Stimulated activated CD8-positive, alpha-beta memory T cell treated with anti-CD3 and anti-CD28 coated beads, Interleukin-12 subunit alpha, Interleukin-12 subunit beta, amount 100 ng/mL, for 1 hour (primary cell): Measurements from ENCODE around the gene CCN5.
A peak's percentile ranks its signal among the peaks of the same experiment; 100 is the strongest.

Experiments
- DNase-seq: peaks from one replicate; pipeline ENCODE4 v3.0.0-alpha.2; 2020; ENCODE audit warnings: low read depth

CCN5 gene

DNA sequence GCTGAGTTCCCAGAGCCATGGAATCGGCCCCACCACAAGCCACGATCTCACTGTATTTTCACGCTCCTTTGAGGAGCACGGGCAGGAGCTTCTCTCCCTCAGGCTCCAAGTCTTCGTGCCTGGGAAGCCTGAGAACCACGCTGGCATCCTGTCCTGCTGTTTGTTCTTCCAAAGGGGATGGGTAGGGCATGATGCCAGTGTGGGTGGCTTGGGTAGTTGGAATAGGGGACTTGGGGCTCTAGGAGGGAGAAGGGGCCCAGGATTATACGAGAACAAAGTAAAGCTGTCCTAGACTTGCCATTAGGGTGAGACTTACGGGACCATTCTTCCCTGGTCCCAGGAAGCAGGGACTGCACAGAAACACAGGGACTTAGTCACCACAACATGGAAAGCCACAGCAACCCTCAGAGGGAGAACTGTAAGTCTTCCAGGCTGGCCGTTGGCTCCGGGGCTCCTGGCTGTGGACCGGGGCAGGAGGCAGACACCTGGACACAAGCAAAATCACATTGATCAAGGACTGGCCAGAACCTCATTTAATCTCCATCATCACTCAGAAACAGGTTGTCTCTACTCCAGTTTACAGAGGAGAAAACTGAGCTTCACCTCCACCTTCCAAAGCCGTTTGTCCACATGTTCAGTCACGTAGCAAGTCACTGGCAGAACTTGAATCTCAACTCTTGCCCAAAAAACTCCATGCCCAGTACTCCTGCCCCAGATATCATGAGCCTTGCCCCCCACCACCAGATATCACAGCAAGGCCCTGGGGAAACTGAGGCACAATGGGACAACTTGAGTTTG lies 1.3 kb downstream of the CCN5 start:
- DNase-seq: no peak

DNA sequence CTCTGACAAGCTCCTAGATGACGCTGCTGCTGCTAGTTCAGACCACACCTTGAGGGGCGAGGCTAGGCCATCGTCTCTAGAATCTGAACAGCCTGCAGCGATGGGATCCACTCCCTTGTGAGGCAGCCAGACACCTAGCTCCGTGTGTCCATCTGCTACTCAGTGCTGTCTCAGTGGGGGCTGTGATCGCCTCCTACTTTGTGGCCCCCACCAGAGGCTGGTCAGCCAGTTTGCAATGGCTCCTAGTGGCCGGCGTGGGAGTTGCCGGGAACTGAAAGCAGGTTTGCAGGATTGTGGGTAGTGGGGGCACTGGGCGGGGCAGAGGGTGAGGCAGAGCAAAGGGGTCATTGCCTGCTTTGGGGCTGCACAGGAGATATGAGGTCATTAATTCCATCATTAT lies 2.8 kb downstream of the CCN5 start:
- no peak for DNase-seq

DNA sequence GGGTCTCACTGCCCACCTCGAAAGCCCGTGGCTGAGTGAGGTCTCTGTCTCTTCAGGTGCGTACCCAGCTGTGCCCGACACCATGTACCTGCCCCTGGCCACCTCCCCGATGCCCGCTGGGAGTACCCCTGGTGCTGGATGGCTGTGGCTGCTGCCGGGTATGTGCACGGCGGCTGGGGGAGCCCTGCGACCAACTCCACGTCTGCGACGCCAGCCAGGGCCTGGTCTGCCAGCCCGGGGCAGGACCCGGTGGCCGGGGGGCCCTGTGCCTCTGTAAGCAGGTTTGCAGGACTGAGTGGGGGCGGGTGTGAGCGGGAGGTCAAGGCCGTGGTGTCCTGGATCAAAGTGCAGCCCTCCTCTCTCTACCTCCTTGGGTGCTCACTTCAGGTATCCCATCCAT lies 4.7 kb downstream of the CCN5 start:
- DNase-seq: no peak

DNA sequence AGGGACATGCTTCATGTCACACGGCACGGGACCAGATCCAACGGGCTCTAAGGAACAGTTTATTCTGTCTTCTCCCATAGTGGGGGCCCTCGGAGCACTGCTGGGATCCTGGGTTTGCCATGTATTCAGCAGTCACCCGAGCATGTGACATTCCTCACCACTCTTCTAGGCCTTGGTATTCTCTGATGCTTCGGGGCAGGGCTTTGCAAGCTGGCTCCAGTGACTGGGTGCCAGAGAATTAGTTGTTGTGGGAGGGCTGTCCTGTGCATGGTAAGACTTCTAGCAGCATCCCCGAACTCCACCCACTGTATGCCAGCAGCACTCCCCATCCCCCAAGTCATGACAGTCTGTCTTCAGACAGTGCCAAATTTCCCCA lies 5.4 kb downstream of the CCN5 start:
- DNase-seq: no peak

DNA sequence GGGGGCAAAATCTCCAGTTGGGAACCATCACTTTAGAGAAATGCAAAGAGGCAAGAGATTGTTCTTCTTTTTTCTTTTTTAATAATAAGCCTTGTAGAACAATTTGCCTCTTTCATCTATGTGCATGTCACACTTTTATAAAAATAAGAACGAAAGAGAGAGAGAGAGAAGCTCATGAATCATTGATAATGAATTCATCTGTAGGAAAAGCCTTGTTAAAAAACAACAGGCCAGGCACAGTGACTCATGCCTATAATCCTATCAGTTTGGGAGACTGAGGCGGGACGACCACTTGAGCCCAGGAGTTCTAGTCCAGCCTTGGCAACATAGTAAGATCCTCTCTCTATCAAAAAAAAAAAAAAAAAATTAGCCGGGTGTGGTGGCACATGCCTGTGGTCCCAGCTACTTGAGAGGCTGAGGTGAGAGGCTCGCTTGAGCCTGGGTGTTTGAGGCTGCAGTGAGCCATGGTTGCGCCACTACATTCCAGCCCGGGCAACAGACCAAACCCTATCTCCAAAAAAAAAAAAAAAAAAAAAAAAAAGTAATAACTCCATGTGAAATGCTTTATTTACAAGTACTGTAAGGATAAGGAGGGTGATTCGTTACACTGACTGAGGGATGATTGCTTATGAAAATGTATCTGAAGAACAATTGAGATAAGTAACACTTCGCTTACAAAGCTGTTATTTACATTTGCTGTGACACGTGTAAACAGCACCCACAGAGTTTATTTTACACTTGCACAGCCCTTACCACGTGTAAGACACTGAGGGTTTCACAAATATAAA lies 6.0 kb downstream of the CCN5 start:
- no peak for DNase-seq

DNA sequence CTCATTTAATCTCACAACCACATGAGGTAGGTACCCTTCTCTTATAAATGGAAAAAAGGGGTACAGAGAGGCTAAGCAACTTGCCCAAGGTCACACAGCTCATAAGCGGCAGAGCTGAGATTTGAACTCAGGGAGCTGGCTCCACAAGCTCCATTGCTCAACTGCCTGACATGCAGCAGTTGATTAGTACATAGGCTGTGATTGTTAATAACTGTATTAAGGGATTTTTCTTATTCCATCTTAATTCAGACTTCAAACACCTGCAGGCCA lies 6.6 kb downstream of the CCN5 start:
- DNase-seq: no peak

DNA sequence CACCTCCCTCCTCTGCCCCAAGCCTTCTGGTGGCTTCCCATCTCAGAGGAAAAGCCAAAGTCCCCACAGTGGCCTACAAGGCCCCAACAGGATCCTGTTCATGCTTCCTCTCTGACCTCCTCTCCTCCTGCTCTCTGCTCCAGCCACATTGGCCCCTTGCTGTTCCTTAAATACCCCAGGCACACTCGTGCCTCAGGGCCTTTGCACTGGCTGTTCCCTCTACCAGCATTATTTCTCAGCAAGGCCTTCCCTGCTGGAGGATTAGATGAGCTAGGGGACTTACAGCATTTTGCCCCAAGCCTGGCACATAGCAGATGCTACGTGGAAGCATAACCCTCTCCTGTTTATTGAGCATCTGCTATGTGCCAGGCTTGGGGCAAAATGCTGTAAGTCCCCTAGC lies 7.8 kb downstream of the CCN5 start:
- DNase-seq: no peak

DNA sequence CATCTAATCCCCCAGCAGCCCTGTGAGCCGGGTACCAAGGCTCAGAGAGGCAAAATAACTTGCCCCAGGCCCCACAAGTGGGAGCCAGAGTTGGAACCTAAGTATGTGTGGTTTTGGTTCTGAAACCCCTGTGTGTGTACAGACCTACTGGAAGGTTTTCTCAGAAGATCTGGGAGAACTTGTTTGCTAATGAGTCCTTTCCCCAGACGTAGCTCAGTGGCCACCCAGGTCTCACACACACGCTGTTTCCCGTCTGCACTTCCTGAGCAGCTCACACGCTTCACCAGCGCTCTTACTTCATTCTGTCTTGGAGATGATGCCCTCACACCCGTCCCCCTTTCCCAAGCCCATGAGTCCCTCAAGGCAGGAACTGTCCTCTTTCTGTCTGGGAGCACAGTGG lies 8.2 kb downstream of the CCN5 start:
- DNase-seq: no peak

DNA sequence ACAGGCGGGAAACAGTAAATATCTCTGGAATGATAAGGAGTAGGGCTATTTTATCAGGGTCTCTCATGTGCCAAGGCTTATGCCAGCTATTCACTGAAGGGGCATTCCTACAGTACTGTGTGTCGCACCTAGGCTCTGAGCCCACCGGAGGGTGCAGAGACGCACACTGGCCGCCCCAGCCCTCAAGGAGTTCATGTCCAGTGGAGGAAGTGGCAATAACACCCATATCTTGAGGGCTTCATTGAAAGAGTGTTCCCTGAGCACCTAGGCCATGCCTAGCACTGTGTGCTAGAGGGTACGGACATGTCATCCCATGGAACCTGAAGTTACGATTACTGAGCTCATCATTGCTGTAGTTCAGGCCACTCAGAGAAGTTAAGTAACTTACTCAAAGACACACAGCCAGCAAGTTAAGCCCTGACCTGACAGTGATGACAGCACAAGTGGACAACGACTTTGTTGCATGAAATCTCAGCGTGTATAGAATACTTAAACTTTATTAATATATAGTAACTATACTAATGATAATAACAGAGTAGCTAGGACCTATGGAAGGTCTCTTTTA lies 8.7 kb downstream of the CCN5 start:
- DNase-seq: no peak

DNA sequence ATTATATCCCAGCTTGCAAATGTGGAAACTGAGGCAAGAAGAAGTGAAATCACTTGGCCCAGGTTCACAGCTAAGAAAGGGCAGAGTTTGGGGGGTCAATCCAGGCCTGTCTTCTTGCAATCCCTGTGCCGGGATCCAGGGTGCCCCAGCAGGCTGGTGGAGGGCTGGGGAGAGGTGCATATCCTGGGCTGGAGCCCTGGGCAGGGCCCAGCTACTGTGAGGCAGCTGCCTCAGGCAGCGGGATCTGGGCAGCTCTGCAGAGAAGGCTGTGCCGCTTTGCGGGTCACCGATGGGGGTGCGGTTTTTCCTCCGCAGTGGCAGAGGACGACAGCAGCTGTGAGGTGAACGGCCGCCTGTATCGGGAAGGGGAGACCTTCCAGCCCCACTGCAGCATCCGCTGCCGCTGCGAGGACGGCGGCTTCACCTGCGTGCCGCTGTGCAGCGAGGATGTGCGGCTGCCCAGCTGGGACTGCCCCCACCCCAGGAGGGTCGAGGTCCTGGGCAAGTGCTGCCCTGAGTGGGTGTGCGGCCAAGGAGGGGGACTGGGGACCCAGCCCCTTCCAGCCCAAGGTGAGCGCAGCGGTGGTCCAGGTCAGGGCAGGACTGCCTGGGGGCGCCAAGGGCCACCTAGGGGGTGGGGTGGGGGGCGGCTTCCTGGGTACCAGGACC lies 9.4 kb downstream of the CCN5 start:
- DNase-seq: no peak

DNA sequence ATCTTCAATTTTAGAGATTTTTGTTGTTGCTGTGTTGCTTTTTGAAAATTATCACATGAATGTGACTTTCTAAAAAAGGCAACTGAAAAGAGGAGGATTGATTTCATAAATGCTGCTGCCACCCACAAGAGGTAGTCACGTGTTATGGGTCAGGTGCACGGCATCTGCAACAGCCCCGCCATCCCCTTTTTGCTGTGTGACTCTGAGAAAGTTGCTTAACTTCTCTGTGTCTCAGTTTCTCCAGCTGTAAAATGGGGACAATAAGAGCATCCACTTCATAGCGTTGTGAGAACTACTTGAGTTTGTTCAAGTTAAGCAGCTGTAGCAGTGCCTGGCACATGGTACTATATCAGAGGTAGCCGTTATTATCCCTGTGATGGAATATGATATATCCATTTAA lies 10.7 kb downstream of the CCN5 start:
- DNase-seq: no peak

DNA sequence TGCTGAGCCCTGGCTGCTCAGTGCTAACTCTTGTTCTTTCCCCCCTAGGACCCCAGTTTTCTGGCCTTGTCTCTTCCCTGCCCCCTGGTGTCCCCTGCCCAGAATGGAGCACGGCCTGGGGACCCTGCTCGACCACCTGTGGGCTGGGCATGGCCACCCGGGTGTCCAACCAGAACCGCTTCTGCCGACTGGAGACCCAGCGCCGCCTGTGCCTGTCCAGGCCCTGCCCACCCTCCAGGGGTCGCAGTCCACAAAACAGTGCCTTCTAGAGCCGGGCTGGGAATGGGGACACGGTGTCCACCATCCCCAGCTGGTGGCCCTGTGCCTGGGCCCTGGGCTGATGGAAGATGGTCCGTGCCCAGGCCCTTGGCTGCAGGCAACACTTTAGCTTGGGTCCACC lies 11.9 kb downstream of the CCN5 start:
- DNase-seq: no peak

DNA sequence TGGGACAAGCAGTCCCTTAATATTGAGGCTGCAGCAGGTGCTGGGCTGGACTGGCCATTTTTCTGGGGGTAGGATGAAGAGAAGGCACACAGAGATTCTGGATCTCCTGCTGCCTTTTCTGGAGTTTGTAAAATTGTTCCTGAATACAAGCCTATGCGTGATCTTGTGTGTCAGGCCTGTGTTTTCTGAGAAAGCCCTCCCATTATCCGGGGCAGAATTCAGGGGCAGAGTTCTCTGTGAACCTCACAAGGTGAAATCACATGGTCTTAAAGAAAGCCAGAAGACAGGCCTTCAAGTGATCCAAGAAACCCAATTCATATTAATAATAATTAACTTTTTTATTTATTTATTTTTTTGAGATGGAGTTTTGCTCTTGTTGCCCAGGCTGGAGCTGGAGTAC lies 12.5 kb downstream of the CCN5 start:
- no peak for DNase-seq

DNA sequence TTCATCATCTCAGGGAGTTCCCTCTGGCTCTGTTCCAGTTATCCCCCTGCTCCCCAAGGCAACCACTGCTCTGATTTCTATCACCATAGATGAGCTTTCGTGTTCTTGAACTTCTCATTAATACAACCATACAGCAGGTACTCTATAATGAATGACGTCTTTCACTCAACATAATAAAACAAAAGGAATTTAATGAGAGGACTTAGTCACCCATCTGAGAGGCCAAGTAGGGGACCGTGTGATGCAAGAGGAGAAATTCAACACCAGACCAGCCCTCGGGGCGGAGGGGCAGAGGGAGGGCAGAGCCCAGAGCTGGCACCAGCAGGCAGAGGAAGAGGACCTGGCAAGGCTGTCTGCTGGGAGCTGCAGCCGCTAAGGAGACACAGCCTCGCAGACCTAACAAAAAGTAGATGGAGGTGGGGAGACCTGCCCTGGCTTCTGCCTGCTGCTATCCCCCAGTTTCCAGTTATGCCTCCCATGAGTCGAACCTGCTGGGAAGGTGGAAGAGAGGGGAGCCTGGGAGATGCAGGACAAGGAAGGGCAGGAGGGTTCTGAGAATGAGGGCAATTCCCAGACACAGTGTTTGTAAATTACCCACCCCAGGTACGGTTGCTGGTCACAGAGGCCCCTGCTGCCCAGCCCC lies 13.8 kb downstream of the CCN5 start:
- DNase-seq: no peak

DNA sequence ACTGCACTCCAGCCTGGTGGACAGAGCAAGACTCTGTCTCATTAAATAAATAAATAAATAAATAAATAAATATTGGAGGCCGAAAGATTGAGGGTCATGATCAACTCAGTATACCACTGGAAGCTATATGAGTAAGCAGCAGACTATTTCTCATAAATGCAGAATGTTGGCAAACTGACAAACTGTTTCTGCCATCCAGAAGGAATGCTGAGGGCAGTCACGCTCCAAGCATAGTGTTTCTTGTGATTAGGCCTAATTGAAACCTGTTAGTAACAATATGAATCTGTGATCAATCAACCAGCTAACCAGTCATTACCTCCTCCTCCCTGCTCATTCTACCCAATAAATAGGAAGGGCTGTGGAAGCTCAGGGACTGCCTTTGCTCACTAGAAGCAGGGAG lies 15.3 kb downstream of the CCN5 start:
- no peak for DNase-seq

DNA sequence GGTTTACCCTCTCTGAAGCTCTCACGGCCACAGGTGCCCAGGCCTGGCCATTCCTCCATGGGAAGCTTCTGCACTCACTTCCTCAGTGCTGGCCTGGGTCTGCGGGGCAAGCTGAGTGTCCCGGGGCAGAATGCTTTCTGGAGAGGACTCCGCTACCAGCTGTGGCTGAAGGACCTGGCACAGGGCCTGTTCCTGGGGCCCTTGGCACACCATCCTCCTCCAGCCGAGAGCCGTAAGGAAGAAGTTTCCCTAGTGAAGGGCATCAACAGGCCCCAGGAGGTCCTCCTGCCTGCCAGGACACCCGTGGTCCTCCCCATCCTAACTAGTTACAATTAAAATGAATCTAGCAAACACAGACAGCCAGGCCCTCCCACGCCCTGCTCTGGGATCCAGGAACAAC lies 16.5 kb downstream of the CCN5 start:
- no peak for DNase-seq

DNA sequence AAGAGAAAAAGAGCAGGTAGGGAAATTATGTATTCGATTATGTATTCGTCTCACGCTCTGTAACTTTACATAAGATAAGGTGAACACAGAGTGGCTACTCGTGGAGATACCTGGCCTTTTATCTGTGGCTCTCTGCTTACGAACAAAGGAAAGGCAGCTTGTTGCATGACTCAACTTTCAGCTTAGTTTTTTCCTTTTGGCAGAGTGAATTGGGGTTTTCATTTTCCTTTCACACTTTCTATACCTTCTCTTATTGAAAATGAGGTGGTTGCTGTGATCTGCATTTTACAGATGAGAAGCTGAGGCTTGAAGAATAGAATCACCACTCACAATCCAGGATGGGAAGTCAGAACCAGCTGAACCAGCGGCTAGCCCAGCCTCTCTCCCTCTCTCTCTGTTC lies 17.2 kb downstream of the CCN5 start:
- DNase-seq: no peak

DNA sequence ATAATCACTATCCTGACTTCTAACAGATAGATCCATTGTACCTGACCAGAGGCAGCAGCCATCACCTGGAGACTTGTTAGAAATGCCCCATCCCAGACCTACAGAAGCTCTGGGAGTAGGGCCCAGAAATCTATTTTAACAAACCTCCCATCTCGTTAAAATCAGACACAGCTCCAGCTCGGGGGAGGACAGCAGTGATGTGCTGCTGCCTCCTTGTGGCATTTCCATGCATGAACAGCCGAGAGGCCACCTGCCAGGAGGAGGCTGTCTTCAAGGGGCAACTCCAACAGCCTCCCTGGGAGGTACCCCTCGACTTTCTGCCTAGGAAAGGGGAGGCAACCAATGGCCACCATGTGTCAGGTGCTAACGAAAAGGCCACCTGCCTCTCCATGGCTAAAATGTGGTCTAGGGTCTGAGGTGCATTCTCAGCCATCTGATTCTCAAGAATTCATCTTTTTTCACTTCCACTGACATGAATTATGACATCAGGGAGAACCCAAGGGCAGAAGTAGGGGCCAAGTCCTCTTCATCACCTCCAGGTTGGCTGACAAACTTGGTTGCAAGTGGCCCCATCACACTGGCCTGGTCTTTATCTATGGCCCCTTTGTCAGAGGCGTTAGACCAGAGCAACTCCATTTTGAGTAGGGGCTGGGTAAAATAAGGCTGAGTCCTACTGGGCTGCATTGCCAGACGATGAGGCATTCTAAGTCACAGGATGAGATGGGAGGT lies 18.3 kb downstream of the CCN5 start:
- DNase-seq: peak; percentile 34

DNA sequence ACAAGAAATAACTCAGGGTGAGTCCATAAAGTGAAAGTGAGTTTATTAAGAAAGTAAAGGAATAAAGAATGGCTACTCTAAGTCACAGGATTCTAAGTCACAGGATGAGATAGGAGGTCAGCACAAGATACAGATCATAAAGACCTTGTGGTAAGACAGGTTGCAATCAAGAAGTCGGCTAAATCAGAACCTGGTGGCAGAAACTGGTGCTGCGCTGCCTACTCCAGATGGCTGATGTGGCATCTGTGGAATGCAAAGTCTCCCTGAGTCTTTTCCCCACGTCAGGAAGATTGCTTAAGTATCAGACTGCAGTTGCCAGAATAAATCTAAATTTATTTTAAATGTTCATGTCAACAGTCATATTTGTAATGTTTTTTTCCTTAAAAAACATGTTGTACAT lies 19.8 kb downstream of the CCN5 start:
- DNase-seq: no peak

DNA sequence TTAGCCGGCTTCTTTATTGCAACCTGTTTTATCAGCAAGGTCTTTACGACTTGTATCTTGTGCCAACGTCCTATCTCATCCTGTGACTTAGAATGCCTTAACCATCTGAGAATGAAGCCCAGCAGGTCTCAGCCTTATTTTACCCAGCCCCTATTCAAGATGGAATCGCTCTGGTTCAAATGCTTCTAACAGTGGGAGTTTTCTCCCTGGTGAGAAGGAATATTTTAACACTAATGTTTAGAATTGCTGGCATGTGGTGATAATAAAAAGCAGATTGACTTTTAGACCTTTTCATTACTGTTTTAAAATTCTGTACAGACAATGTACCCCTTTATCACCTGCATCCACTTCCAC lies 20.6 kb downstream of the CCN5 start:
- no peak for DNase-seq

DNA sequence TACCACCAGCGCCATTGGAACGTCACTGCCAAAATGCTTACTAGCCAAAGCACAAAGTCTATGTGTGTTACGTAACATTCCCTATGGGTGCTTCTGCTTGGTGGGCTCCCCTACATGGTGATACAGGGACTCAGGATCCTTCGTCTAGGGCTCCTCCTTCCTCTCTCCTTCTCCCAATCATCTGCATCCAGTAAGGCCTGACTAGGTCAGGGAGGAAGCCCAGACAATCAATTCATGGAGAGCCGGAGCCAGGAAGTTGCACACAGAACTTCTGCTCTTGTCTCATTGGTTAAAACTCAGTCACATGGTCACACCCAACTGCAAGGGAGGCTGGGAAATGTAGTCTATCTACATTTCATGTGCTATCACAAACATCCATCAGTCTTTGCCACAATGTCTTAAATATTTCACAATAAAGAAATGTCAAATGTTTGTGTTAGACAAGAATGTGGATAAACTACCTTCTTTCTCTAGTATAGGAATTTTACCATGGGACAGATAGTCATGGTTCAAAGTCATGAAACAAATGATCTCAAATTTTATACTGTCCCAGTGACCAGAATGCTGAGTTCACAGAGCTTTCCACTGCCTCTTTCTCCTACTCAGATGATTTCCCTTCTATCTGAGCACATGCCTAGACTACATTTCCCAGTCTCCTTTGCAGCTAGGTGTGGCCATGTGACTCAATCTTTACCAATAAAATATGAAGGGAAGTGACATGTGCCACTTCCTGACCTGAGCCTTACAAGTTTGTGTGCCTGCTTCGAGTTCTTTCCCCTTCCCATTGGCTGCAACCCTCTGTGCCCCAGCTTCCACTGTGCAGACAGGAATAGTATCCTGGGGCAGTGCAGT lies 21.2 kb downstream of the CCN5 start:
- DNase-seq: no peak
